Panc1 (cell line): ENCODE results near the gene MAGEL2. TPM values are rescaled to one million over a fixed set of nuclear protein-coding genes. Genes with fewer than 3 reads are reported as not detected.

ENCODE experiments used
- ATAC-seq: fragments of 200-7000 bp; cut with Tn5 transposase; 2 replicates; pipeline ENCODE4 v1.9.1; 2020; ENCODE audit warnings: mild to moderate bottlenecking, moderate library complexity
- BruUV-seq: library from RNA; stranded (reverse); fragments of 400-500 nt; replicated peaks from 2 replicates; lab custom pipeline; 2021; lab: Mats Ljungman, UMichigan
- CTCF ChIA-PET: fragments of 300-600 bp; sonication (Branson Sonifier 250); formaldehyde crosslinking; loops from one replicate; lab custom pipeline; 2022; ENCODE audit warnings: antibody characterized with exemption; lab: Charles Lee
- POLR2A ChIA-PET: fragments of 300-600 bp; sonication (Branson Sonifier 250); formaldehyde crosslinking; loops from one replicate; lab custom pipeline; 2022; ENCODE audit warnings: antibody characterized with exemption; lab: Charles Lee
- DNase-seq: peaks from one replicate; pipeline ENCODE4 v3.0.0-alpha.2; 2010; ENCODE audit warnings: low read depth, low spot score
- H3K27ac ChIP-seq: 2 replicates; pipeline ENCODE4 v1.5.1; 2011; ENCODE audit warnings: mild to moderate bottlenecking, low read length, inconsistent platforms
- H3K27me3 ChIP-seq: fragments of 200-500 bp; sonication (Bioruptor generic); 2 replicates; pipeline ENCODE4 v1.6.0; 2014; ENCODE audit warnings: low read length, inconsistent platforms; ENCODE audit not compliant: control insufficient read depth, insufficient read depth
- H3K36me3 ChIP-seq: fragments of 200-500 bp; sonication (Bioruptor generic); 2 replicates; pipeline ENCODE4 v1.5.1; 2014; ENCODE audit warnings: inconsistent platforms, mild to moderate bottlenecking, low read length, moderate library complexity; ENCODE audit not compliant: control insufficient read depth, insufficient read depth
- H3K4me1 ChIP-seq: 2 replicates; pipeline ENCODE4 v1.5.1; 2011; ENCODE audit warnings: inconsistent platforms, mild to moderate bottlenecking, low read length, moderate library complexity; ENCODE audit not compliant: control insufficient read depth, insufficient read depth
- H3K4me3 ChIP-seq, 2 experiments: 2 replicates each; pipeline ENCODE4 v1.5.1; 2011 to 2012; ENCODE audit warnings: low read depth in 2 of 2, low read length in 2 of 2, mild to moderate bottlenecking in 2 of 2, inconsistent platforms in 1 of 2, moderate library complexity in 1 of 2
- H3K9me3 ChIP-seq: fragments of 200-500 bp; sonication (Bioruptor generic); 2 replicates; pipeline ENCODE4 v1.5.1; 2014; ENCODE audit warnings: low read depth, mild to moderate bottlenecking, inconsistent platforms, low read length, moderate library complexity; ENCODE audit not compliant: control insufficient read depth, insufficient read depth
- CTCF ChIP-seq: fragments of 450-650 bp; IDR thresholded peaks from 2 replicates; pipeline ENCODE4 v1.5.1; 2017; ENCODE audit warnings: mild to moderate bottlenecking
- POLR2AphosphoS5 ChIP-seq: IDR thresholded peaks from 2 replicates; pipeline ENCODE4 v1.6.1; 2012; ENCODE audit warnings: mild to moderate bottlenecking, low read depth, low read length, moderate library complexity
- REST ChIP-seq, 2 experiments: IDR thresholded peaks; 2 replicates each; pipeline ENCODE4 v1.6.1; 2011 to 2012; ENCODE audit warnings: low read depth in 2 of 2, control low read depth in 1 of 2, low read length in 1 of 2, mild to moderate bottlenecking in 1 of 2, moderate library complexity in 1 of 2; ENCODE audit not compliant: insufficient read depth in 1 of 2
- SIN3A ChIP-seq: IDR thresholded peaks from 2 replicates; pipeline ENCODE4 v1.6.1; 2012; ENCODE audit warnings: low read depth, mild to moderate bottlenecking, low read length, moderate library complexity, borderline replicate concordance; ENCODE audit not compliant: insufficient read depth
- TCF7L2 ChIP-seq: IDR thresholded peaks from 2 replicates; pipeline ENCODE4 v1.6.1; 2011; ENCODE audit warnings: mild to moderate bottlenecking, low read depth, low read length, inconsistent platforms
- in situ Hi-C: cut with HindIII; loops from 2 replicates; pipeline ENCODE4 v1.10.0; 2016; ENCODE audit warnings: low sequenced_read_pairs, low pct_unique_long_range_greater_than_20kb
- intact Hi-C: fragments of 100-400 bp; cut with micrococcal nuclease; formaldehyde crosslinking; loops from one replicate; pipeline ENCODE4 v1.10.0; 2022; ENCODE audit not compliant: unreplicated experiment
- total RNA-seq: library from RNA; stranded (reverse); gene quantifications from one replicate; pipeline ENCODE4 v1.2.1, GENCODE V29; 2021; ENCODE audit not compliant: unreplicated experiment

The MAGEL2 gene
- total RNA-seq, 1 experiment from 2014 or later = not detected

DNA sequence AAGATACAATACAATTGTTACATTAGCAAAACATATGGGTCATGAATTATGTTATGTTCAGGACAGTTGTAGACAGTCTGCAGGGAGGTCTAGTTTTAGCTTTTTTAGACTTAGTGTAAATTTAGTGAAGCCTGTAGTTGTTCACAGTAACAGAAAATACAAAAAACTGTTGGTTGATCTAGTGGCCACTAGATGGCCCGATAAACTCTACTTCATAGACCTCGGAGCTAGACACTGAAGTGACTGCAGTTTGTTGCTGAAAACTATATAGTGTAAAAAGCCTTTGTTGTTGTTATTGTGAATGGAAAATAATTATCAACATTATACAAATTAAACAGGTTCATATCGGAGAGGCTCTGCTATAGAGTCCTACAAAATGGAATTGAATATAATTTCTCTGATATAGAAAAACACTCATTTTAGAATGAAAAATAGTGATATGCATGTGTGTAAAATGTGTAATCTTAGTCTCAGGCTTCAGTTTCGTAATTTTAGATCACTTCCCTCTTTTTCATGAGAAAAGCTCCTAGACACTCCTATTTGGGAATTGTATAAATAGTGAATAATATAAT is 18.3 kb downstream of the MAGEL2 start:
- Histone ChIP-seq H3K27ac (no peak overlapping the region), H3K9me3 (no peaks in the 10 kb centered on the region), H3K4me3 (no peak overlapping the region), H3K27me3 (no peaks in the 10 kb centered on the region; the same call in 1 of the 2 replicates), H3K4me1 (no peaks in the 10 kb centered on the region), H3K36me3 (no peaks in the 10 kb centered on the region)
- ATAC-seq (no peak), DNase-seq (no peak)
- intact Hi-C loops = no loop called here
- TF ChIP-seq TCF7L2 = no peak
- TF ChIP-seq POLR2AphosphoS5 = no peak
- TF ChIP-seq SIN3A = no peak
- TF ChIP-seq CTCF = peak; percentile 75
- no peak for TF ChIP-seq REST (IDR thresholded peaks at IDR 0.05; ENCODE audit: insufficient read depth in 1 of 2, low read depth in 2 of 2, low read length in 1 of 2)
- no TSS peak for BruUV-seq
- in situ Hi-C loops = no loop called here
- POLR2A ChIA-PET = no interaction called here
- CTCF ChIA-PET = interaction anchor here (1.0 kb wide), 1 partner anchor 20 kb away, joined by 3 read pairs; no protein-coding TSS in a partner anchor

DNA sequence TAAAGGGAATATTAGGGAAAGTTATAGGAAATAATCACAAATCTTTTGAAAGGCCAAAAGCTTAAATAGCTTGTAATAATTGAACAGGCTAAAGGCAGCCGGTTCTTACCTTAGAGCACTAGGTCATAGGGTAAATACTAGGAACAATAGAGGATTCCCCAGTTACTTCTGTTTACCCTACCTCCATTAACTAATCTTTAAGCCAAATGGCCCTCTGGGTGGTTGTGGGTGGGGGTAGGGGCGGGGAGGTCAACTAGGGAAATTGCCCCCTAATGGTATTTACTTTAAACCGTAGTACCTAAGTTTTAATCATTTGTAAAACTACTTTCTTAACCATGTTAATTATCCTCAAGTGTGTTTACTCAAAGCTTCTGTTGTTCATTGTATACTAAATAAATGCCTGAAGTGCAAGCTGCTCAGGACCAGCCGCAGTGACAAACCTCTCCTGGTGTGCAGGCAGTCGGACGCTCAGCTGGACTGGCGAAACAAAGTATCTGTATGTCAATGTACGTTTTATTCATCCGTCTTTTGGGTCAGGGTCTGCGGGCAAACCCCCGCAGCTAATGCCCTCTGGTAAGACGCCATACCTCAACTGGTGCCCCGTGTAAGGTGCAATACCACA is 18.9 kb downstream of the MAGEL2 start:
- BruUV-seq = no TSS peak
- intact Hi-C loops = no loop called here
- Histone ChIP-seq H3K9me3 (no peaks in the 10 kb centered on the region), H3K27me3 (no peaks in the 10 kb centered on the region; the same call in 1 of the 2 replicates), H3K27ac (no peak overlapping the region), H3K4me1 (no peaks in the 10 kb centered on the region), H3K36me3 (no peaks in the 10 kb centered on the region), H3K4me3 (no peak overlapping the region)
- POLR2A ChIA-PET = no interaction called here
- CTCF ChIA-PET = interaction anchor here (1.0 kb wide), 1 partner anchor 19 kb away, joined by 3 read pairs; no protein-coding TSS in a partner anchor
- ATAC-seq (no peak), DNase-seq (no peak)
- no peak for TF ChIP-seq SIN3A
- no peak for TF ChIP-seq REST (IDR thresholded peaks at IDR 0.05; ENCODE audit: insufficient read depth in 1 of 2, low read depth in 2 of 2, low read length in 1 of 2)
- no peak; the same call in 1 of the 2 replicates for TF ChIP-seq CTCF
- TF ChIP-seq TCF7L2 = no peak
- no peak for TF ChIP-seq POLR2AphosphoS5
- in situ Hi-C loops = no loop called here
